Calu3 (cell line): ENCODE results near the gene PALM3. TPM values are rescaled to one million over a fixed set of nuclear protein-coding genes. Genes with fewer than 3 reads are reported as not detected.

Source experiments
- BruUV-seq: library from RNA; stranded (reverse); fragments of 400-500 nt; replicated peaks from 2 replicates; lab custom pipeline; 2021; lab: Mats Ljungman, UMichigan
- CTCF ChIA-PET: fragments of 300-600 bp; sonication (Branson Sonifier 250); formaldehyde crosslinking; loops from one replicate; lab custom pipeline; 2022; ENCODE audit warnings: antibody characterized with exemption; lab: Charles Lee
- DNase-seq: peaks from one replicate; pipeline ENCODE4 v3.0.0; 2022
- H3K27ac Mint-ChIP-seq: one replicate; pipeline ENCODE4 v1.8.0; 2022; ENCODE audit warnings: mixed read lengths; ENCODE audit not compliant: unreplicated experiment
- H3K27me3 Mint-ChIP-seq: one replicate; pipeline ENCODE4 v1.8.0; 2022; ENCODE audit warnings: mixed read lengths; ENCODE audit not compliant: unreplicated experiment
- H3K36me3 Mint-ChIP-seq: one replicate; pipeline ENCODE4 v1.8.0; 2022; ENCODE audit warnings: mild to moderate bottlenecking, moderate library complexity, mixed read lengths; ENCODE audit not compliant: insufficient read depth, unreplicated experiment
- H3K4me1 Mint-ChIP-seq: one replicate; pipeline ENCODE4 v1.8.0; 2022; ENCODE audit warnings: mild to moderate bottlenecking, low read depth, mixed read lengths; ENCODE audit not compliant: unreplicated experiment
- H3K4me3 Mint-ChIP-seq: one replicate; pipeline ENCODE4 v1.8.0; 2022; ENCODE audit warnings: mild to moderate bottlenecking, low read depth, moderate library complexity, mixed read lengths; ENCODE audit not compliant: unreplicated experiment
- H3K9me3 Mint-ChIP-seq: one replicate; pipeline ENCODE4 v1.8.0; 2022; ENCODE audit warnings: low read depth, mixed read lengths; ENCODE audit not compliant: unreplicated experiment
- intact Hi-C: fragments of 100-400 bp; cut with micrococcal nuclease; formaldehyde crosslinking; loops from one replicate; pipeline ENCODE4 v1.10.0; 2022; ENCODE audit not compliant: unreplicated experiment
- total RNA-seq: library from RNA; stranded (reverse); gene quantifications from 2 replicates; pipeline ENCODE4 v1.2.3, GENCODE V29; 2022
- TF ChIP-seq, protein P1 (sequence below): fragments of 200-600 bp; IDR thresholded peaks from one replicate; pipeline ENCODE4 v1.8.0; 2022; ENCODE audit warnings: antibody characterized with exemption; ENCODE audit not compliant: unreplicated experiment

Gene PALM3
- total RNA-seq, 1 experiment from 2014 or later: 21.4 TPM

GRCh38 chr19:14061081-14061749 is 661 bp downstream of the PALM3 start:
- DNase-seq: peak; percentile 20
- H3K27ac Mint-ChIP-seq: peak overlapping the region; percentile 3
- TSS peak; percentile 78 for BruUV-seq

DNA sequence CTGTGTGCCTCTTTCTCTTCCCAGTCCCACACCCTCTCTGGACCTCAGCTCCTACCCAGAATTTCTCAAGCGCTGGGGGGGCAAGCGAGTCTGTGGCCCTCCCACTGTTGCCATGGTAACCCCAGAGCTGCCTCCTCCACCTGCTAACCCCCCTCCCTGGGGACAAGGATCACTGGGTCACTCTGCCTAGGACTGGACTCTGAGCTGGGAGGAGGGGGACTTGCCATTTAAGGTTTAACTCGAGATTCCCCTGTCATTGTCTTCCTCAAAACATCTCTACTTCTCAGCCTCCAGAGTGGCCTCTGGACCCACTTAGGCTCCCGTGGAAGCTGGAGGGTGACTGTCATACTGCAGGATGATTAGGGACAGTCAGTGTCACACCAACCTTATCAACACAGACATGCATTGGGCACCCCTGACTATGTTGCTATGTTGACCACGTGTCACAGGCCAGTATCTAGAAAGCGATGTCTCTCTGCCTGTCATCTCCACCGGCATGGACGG is 2.2 kb downstream of the PALM3 start:
- no peak overlapping the region for H3K4me3 Mint-ChIP-seq
- TF ChIP-seq, protein P1, sequence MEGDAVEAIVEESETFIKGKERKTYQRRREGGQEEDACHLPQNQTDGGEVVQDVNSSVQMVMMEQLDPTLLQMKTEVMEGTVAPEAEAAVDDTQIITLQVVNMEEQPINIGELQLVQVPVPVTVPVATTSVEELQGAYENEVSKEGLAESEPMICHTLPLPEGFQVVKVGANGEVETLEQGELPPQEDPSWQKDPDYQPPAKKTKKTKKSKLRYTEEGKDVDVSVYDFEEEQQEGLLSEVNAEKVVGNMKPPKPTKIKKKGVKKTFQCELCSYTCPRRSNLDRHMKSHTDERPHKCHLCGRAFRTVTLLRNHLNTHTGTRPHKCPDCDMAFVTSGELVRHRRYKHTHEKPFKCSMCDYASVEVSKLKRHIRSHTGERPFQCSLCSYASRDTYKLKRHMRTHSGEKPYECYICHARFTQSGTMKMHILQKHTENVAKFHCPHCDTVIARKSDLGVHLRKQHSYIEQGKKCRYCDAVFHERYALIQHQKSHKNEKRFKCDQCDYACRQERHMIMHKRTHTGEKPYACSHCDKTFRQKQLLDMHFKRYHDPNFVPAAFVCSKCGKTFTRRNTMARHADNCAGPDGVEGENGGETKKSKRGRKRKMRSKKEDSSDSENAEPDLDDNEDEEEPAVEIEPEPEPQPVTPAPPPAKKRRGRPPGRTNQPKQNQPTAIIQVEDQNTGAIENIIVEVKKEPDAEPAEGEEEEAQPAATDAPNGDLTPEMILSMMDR: no peak
- no TSS peak for BruUV-seq
- no peaks in the 10 kb centered on the region for H3K27me3 Mint-ChIP-seq
- CTCF ChIA-PET: interaction anchor here (0.9 to 1.0 kb wide), 2 partner anchors 13 to 128 kb away, joined by 3 to 7 read pairs; no protein-coding TSS in a partner anchor
- DNase-seq: no peak
- peaks cover 23% of the 10 kb centered on the region for H3K36me3 Mint-ChIP-seq
- H3K27ac Mint-ChIP-seq: no peak overlapping the region
- no peaks in the 10 kb centered on the region for H3K4me1 Mint-ChIP-seq
- no peaks in the 10 kb centered on the region for H3K9me3 Mint-ChIP-seq
- intact Hi-C loops: no loop called here

More at GRCh38 chr19:14061081-14061749, 661 bp downstream of the PALM3 start:
- CTCF ChIA-PET: no interaction called here
- Mint-ChIP-seq H3K4me3 (peak overlapping the region; percentile 67), H3K9me3 (no peaks in the 10 kb centered on the region), H3K4me1 (no peaks in the 10 kb centered on the region), H3K27me3 (no peaks in the 10 kb centered on the region), H3K36me3 (peaks cover 17% of the 10 kb centered on the region)
- TF ChIP-seq, protein P1: no peak
- intact Hi-C loops: no loop called here

GRCh38 chr19:14059093-14059480 is 2.8 kb downstream of the PALM3 start:
- no TSS peak for BruUV-seq
- intact Hi-C loops: no loop called here
- H3K9me3 Mint-ChIP-seq: no peaks in the 10 kb centered on the region
- TF ChIP-seq, protein P1: no peak
- H3K27ac Mint-ChIP-seq: no peak overlapping the region
- H3K27me3 Mint-ChIP-seq: no peaks in the 10 kb centered on the region
- H3K4me3 Mint-ChIP-seq: no peak overlapping the region
- no peaks in the 10 kb centered on the region for H3K4me1 Mint-ChIP-seq
- peaks cover 29% of the 10 kb centered on the region for H3K36me3 Mint-ChIP-seq
- no peak for DNase-seq
- CTCF ChIA-PET: interaction anchor here (0.9 kb wide), 1 partner anchor 13 kb away, joined by 7 read pairs; no protein-coding TSS in a partner anchor

- no peaks in the 10 kb centered on the region for H3K9me3 Mint-ChIP-seq
- no peaks in the 10 kb centered on the region for H3K27me3 Mint-ChIP-seq
- no peak overlapping the region for H3K4me3 Mint-ChIP-seq
- CTCF ChIA-PET: no interaction called here
- no peak for DNase-seq
- H3K36me3 Mint-ChIP-seq: peaks cover 29% of the 10 kb centered on the region
- H3K4me1 Mint-ChIP-seq: no peaks in the 10 kb centered on the region
- BruUV-seq: no TSS peak
- H3K27ac Mint-ChIP-seq: no peak overlapping the region
- intact Hi-C loops: no loop called here
- TF ChIP-seq, protein P1: no peak
These were observed 3.4 kb downstream of the PALM3 start for GRCh38 chr19:14058182-14059092.
